ENCODE measurements around the gene FEZF2.

FEZF2 gene

DNA sequence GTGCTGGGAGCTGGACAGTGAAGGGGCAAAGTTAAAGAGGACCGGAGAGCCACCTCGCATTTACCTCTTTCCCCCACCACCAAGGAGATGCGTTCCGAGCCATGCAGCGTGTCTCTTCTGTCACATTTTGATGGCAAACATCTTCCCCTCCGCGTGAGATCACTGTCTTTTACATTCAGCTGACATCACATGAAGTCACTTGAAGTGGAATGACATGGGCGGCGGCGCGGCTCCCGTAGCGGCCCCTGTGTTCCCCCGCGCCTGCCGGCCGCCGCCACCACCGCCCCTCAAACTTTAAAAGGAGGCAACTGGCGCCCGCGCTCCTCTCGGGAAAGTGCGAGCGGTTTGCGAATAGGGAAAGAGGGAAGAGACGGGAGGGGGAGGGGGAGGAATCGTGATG lies at the start of gene FEZF2:
Gene FEZF2 (minus strand): TSS at position 336 of the 400 bp plus-strand sequence. CDS start 682 bp downstream, outside the sequence.
- DNase-seq (ENCODE audit: low read depth): no peak

- DNase-seq (ENCODE audit: low read depth): no peak
Measured at GRCh38 chr3:62421207-62421606, 47.9 kb upstream of the FEZF2 start.

DNA sequence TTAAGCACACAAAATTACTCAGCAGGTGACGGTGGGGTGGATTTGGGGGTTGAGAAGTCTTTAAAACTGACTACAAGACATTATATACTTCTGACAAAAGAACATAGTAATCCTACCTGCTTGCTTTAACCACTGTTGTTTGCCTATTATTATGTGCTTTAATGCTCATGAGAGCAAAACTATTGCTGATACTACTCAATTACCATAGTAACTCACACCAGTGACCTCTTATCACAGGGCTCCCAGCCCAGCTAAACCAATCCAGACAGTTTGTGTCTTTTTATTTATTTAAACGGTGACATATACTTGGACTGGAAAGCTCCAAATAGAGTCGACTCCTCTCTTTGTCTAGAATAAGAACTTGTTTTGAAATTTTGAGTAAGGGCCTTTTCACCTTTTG lies 42.8 kb upstream of the FEZF2 start:
- DNase-seq (ENCODE audit: low read depth): no peak

GRCh38 chr3:62415312-62415801 lies 42.0 kb upstream of the FEZF2 start:
- no peak for DNase-seq (ENCODE audit: low read depth)

GRCh38 chr3:62414786-62415185 lies 41.4 kb upstream of the FEZF2 start:
- DNase-seq (ENCODE audit: low read depth): no peak

DNA sequence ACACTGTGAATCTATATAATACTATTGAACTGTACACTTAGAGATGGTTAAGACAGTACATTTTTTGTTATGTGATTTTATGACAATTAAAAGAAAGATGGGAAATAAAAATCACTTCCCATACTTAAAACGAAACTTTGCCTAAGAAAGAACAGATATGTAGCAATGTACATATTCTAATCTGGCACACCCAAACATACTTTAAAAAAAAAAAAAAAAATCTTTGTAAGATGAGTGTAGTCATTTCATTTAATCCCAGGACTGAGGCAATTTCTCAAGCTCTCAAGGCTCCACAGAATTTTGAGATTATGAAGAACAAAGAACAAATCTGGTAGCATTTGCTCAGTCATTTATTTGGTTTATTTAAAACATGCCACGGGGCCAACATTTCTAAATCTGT lies 40.3 kb upstream of the FEZF2 start:
- DNase-seq (ENCODE audit: low read depth): no peak

GRCh38 chr3:62406945-62407344 lies 33.6 kb upstream of the FEZF2 start:
- DNase-seq (ENCODE audit: low read depth): no peak

DNA sequence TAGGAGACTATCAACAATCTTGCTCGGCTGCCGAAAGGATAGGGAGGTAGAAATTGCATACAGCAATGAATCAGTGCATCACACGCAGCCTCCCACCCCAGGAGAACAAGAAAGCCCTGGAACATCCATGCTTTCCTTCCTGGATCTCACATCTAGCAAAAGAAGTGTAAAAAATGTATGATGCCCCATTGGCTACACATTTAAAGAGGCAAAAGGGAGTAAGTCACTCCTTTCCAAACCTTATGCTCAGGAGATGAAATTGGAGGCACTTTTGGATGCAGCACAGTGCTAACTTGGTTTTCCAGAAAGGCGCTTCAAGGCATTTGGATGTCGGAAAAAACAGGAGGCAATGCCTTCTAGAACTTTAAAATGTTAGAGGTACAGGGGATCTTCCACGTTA lies 32.2 kb upstream of the FEZF2 start:
- DNase-seq (ENCODE audit: low read depth): no peak

- no peak for DNase-seq (ENCODE audit: low read depth)
Measured at GRCh38 chr3:62405135-62405534, 31.8 kb upstream of the FEZF2 start.

GRCh38 chr3:62404321-62404720 lies 31.0 kb upstream of the FEZF2 start:
- DNase-seq (ENCODE audit: low read depth): no peak

DNA sequence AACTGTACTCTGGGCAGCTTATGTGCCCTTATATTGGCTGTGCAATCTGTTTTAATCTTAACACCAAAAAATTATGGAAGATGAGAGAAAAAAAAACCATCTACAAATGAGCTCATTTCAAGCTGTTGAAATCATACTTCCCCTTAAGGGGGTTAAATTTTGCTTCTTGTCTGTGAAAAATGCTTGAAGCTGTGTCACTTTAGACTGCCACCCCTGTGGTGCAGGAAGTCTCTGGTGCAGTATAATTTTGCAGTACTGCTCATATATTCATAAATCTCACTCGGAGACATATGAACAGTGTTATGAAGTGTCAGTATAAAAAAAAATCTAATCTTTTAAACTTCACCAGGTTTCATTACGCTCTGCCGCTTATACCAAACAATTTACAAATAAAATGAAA lies 30.4 kb upstream of the FEZF2 start:
- DNase-seq (ENCODE audit: low read depth): no peak

DNA sequence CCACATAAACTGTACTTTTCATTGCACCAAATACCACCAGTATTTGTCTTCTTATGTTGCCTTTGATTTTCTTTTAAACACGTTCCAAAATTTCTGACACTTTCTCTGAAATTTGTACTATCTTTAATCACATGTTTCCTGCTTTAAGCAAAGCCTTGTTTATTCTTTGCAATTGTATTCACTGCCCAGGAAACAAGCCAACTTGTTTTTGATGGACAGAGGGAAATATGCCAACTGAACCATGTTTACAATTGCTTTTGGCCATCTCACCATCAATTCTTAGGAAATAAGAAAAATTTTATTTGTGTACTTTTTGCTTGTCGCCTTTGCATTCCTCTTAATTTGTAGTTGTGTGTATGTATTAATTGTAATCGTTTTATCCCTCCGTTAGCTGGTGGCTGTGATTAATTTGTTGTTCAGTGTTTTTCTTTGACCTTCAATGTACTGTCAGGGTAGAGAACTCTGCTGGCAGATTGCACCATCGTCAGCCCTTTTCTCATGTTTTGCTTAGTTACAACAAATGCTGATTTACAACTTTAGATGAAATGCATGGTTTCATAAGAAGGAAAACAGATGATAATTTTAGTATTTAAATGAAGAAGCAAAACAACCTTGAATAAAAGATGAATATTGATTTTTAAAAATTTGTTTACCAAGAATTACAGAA lies 19.4 kb upstream of the FEZF2 start:
- no peak for DNase-seq (ENCODE audit: low read depth)

DNA sequence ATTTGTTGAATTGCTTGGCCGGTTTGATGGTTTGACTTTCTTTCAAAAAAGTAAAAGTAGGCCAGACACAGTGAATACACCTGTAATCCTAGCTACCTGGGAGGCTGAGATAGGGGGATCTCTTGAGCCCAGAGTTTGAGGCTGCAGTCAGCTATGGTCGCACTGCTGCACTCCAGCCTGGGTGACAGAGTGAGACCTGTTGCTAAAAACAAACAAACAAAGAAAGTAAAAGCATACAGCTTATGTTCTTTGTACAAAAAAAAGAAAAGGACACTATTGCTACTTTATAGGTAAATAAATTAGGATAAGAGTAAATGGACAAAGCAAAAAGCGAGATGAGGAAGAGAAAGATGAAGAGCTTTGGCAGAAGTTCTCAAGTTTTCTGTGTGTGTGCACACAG lies 13.9 kb upstream of the FEZF2 start:
- DNase-seq (ENCODE audit: low read depth): no peak

GRCh38 chr3:62379321-62379798 lies 6.0 kb upstream of the FEZF2 start:
- no peak for DNase-seq (ENCODE audit: low read depth)

DNA sequence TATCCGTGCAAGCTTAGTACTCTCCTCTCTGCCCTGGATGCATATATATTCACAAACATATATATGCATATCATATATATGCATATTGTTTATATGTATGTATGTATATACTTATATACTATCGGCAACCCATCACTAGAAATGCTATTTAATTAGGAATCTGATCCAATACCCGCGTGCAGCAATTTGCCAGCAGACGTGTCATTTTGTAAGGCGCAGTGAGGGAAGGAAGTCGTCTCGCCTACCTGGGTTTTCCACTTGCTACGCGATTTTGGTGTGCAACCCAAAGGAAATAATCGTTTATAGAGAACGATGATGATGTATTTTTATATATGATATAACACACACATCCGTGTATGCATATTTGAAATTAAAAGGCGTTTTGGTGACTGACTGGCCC lies 5.6 kb upstream of the FEZF2 start:
- DNase-seq (ENCODE audit: low read depth): no peak

GRCh38 chr3:62378311-62378789 lies 5.0 kb upstream of the FEZF2 start:
- no peak for DNase-seq (ENCODE audit: low read depth)

DNA sequence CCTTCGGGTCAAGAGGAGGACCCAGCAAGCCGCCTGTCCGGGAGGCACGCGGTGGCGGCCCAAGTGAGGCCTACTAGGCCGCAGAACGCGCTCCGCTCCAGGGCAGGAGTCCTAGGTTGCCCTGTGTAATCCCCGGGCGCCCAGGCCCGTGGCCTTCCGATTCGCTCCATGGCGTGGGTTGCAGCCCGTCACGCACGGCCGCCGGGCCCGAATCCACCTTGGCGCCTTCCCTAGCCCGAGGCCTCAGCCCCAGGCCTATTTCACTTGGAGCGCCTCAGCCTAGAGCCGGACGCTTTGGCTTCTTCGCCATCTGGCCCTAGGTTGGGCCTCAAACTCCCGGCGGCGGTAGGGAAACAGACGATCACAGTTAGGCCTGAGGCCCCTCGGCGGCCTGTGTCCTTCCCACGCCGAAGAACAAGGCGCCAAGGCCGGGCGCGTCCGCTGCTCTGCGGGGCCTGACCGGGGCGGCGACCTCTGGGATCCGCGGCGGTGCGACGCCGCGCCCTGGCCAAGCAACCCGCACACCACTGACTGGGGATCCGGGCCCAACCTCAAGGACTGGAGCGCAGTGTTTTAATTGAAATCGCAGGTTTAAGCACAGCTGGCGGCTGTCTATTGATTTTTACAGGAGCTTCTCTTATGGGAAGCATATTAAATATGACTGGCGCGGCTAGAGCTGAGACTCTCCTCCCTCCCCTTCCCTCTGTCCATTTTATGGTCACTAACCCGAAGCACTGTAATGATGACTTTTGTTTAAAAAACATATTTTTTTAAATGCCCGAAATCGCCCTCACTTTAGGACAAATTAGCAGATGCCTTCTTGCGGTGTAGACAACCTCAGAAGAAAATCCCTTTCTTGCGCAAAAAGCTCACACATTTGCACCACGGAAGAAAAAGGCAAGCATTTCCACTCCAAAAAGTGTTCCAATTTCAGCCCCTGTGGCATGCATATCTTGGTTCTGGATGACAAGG lies 3.8 kb upstream of the FEZF2 start:
- no peak for DNase-seq (ENCODE audit: low read depth)

GRCh38 chr3:62376454-62376720 lies 3.0 kb upstream of the FEZF2 start:
- DNase-seq (ENCODE audit: low read depth): no peak

DNA sequence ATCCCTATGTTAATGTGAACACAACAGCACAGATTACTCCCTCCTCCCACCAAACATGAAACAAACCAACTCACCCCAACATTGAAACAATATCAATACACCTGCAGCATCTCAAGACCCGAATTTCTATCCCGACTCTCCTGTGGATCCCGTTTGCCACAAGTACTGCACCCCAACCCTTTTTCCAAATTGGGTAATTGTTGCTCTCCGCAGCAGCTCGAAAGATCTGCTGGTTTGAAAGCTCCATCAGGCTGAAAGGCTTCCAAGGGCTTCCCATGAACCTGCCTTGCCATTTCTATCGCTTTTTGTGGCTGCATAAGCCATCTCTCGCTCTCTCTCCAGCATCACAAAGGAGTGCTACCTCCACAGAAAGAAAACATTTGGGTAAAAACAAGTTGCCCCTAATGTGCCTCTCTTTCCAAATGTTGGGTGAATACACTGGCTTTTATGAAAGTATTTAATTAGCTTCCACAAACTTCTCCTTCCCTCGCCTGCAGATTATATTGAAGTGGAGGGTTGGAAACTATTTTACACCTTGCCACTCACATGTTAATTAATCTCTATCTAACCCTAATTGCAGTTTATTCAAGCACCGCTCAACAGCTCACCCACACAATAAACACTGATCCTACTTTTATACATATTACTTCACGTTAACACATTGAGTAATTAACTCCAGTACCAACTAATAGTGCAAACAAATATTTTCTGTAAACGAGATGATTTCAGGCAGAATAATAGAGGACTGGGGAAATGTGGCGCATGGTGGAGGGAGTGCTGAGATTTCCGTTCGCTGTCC lies 2.5 kb upstream of the FEZF2 start:
- DNase-seq (ENCODE audit: low read depth): no peak

DNA sequence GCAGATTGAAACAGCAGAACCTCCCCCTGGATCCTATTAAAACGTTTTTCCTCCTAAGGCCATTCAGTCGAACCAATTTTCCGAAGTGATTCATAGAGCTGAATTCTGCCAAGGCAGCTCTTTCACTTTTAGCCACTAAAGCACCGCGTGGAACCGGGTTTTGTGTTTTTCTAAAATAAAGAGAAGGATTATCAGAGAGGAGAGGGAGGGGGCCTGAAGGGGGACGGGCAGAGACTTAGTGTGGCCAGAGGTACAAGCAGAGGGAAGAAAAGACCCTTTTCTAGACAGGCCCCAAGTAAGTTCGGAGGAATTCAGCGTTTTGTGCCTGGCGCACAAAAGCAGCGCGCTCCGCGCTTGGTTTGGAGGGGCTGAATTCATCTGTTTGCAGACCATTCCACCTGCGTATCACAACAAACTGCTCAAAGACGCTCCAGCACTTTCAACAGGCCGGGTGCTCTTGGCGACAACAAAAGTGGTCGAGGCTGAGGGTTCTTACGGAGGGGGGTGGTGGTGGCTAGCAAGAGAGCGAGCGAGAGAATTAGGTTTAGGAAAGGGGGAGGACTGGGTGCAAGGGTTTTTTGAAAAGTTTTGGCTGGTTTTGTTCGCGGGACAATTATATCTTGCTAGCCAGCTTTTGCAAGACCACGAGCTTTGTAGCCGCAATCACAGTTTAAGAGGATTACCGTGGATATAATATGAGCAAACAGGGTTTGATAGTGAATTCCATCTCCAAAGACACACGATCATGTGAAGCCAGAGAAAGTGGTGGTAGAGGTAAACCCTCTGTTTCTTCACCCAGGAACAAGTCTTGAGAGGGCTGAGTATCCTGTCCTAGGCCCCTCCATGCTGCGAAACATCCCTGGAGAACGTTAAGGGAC lies 1.2 kb upstream of the FEZF2 start:
- no peak for DNase-seq (ENCODE audit: low read depth)

- no peak for DNase-seq (ENCODE audit: low read depth)
Measured at GRCh38 chr3:62373714-62374333, 474 bp upstream of the FEZF2 start.

Measured in non-pigmented ciliary epithelial cell (primary cell).